GM12865 (cell line): ENCODE measurements around the gene DACT2.
"Not testable (repeated sequence)": the region's sequence is repeated elsewhere in the genome, so short reads cannot be mapped to it uniquely, and the experiment has no call there.

Experiments used
- DNase-seq: peaks from one replicate; pipeline ENCODE4 v3.0.0; 2010; ENCODE audit warnings: low read depth
- H3K4me3 ChIP-seq: 2 replicates; pipeline ENCODE4 v1.5.1; 2011; ENCODE audit warnings: mild to moderate bottlenecking, low read depth, low read length, control low read depth
- TF ChIP-seq, protein P1 (sequence below): IDR thresholded peaks from 2 replicates; pipeline ENCODE4 v1.5.1; 2011; ENCODE audit warnings: low read length, control low read depth, low read depth, inconsistent platforms; ENCODE audit not compliant: insufficient read depth; ENCODE audit errors: missing control alignments

Gene DACT2

DNA sequence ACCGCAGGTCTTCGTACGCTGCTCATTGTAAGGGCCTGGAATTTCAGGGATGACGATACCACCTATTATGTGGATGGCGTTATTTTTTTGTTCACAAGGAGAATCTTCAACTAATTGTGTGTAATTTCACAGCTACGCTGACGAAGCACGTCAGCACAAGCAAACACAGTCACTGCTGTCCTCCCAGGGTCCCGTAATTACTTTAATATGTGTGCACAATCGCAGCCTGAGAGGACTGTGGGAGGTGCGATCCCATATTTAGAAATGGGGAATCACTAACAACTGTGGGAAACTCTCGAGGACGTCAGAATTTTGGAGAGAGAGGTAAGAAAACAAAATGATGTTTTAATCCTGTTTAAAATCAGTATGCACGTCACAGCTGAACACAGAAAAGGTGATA is 40.2 kb upstream of the DACT2 start:
- H3K4me3 ChIP-seq: no peak overlapping the region
- TF ChIP-seq, protein P1, sequence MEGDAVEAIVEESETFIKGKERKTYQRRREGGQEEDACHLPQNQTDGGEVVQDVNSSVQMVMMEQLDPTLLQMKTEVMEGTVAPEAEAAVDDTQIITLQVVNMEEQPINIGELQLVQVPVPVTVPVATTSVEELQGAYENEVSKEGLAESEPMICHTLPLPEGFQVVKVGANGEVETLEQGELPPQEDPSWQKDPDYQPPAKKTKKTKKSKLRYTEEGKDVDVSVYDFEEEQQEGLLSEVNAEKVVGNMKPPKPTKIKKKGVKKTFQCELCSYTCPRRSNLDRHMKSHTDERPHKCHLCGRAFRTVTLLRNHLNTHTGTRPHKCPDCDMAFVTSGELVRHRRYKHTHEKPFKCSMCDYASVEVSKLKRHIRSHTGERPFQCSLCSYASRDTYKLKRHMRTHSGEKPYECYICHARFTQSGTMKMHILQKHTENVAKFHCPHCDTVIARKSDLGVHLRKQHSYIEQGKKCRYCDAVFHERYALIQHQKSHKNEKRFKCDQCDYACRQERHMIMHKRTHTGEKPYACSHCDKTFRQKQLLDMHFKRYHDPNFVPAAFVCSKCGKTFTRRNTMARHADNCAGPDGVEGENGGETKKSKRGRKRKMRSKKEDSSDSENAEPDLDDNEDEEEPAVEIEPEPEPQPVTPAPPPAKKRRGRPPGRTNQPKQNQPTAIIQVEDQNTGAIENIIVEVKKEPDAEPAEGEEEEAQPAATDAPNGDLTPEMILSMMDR: no peak
- no peak for DNase-seq

DNA sequence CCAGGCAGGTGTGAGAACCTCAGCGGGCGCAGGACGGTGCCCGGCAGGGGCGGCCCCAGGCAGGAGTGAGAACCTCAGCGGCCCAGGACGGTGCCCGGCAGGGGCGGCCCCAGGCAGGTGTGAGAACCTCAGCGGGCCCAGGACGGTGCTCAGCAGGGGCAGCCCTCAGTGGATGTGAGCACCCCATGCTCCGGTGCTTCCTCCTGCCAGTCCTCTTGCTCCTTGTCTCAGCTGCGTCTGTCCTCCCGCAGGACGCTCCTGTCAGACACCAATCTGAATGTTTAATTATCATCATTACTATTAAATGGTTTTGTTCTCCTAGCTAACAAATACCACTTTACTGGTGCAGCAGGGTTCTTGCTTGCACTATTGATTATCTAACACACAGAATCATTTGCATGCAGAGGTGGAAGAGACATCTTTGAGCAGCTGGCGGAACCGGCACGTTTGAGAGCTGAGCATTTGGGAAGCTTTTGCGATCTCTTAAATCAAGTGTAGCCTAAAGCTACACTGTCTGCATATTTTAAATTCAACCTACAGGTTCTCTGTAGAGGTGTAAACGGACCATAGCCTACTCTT is 39.4 kb upstream of the DACT2 start:
- TF ChIP-seq, protein P1: no peak
- no peak overlapping the region for H3K4me3 ChIP-seq
- no peak for DNase-seq

DNA sequence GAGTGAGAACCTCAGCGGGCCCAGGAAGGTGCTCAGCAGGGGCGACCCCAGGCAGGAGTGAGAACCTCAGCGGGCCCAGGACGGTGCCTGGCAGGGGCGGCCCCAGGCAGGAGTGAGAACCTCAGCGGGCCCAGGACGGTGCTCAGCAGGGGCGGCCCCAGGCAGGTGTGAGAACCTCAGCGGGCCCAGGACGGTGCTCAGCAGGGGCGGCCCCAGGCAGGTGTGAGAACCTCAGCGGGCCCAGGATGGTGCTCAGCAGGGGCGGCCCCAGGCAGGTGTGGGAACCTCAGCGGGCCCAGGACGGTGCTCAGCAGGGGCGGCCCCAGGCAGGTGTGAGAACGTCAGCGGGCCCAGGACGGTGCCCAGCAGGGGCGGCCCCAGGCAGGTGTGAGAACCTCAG is 37.3 kb upstream of the DACT2 start:
- not testable (repeated sequence) for H3K4me3 ChIP-seq, DNase-seq

DNA sequence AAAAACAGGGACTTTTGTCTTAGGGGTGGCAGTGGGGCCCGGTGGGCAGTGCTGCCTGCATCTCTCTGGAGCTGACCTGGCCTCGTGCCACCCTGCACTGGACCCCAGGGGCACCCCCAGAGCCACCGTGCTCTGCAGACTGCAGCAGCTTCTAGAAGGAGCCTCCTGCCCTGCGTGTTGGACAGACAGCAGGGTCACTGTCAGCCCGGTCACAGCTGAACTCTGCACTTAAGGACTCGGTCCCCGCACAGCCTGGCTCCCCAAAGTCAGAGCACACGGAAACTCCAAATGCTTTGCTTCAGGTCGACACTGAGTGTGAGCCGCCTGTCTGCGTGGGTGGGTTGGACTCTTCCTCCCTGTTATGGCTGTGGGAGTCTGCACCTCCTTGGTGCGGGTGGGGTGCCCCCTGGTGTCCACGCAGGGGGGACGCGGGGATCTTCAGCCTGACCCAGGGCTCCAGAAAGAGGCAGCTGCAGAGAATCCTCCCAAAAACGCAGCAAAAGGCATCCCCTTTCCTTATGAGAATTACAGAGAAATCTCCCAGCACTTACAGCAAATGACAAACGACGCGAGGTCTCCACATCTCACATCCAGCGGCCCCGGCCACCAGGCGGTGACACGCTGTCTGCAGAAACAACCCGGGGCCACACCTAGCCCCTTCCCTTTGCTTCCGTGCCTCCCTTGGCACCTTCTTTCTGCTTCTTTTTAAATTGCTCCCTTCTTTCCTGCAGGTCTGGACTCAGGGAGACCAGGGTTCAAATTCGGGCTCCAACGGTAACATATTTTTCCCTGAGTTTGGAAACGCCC is 36.3 kb upstream of the DACT2 start:
- no peak for DNase-seq
- H3K4me3 ChIP-seq: no peak overlapping the region
- TF ChIP-seq, protein P1: no peak

DNA sequence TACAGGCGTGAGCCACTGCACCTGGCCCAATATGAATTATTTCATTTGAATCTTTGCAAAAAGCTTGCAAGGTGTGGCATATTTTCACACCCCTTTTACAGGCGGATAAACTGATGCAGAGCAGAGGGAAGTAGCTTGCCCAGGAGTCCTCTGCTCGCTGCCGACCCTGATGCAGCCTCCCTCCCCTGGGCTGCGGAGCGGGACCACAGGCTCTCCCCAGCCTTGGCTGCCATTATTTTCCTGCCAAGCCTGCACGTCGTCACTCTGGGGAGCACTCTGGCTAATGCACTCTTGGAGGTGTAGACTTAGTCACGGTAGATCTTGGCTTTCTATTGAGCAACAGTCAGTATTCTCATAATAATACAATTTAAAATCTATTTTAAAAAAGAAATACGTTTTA is 34.8 kb upstream of the DACT2 start:
- TF ChIP-seq, protein P1: no peak
- no peak overlapping the region for H3K4me3 ChIP-seq
- DNase-seq: no peak

DNA sequence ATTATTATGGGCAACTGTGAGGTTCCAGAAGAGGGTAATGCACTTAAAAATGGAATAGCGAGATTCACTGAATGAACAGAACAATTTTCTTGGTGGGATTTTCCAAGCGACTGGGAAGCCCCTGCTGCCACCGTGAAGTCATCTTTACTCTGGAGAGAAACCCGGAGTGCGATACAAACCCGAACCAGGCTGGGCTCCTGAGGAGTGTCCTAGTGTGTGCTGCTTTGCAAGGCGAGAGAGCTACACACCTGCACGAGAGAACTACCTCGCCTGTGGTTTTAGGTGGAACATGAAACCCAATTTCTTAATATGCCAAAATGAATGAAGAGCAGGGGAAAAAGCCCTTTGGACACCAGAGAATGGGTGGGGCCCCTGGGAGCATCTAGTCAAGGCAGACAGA is 33.5 kb upstream of the DACT2 start:
- DNase-seq: no peak
- no peak overlapping the region for H3K4me3 ChIP-seq
- TF ChIP-seq, protein P1: no peak

DNA sequence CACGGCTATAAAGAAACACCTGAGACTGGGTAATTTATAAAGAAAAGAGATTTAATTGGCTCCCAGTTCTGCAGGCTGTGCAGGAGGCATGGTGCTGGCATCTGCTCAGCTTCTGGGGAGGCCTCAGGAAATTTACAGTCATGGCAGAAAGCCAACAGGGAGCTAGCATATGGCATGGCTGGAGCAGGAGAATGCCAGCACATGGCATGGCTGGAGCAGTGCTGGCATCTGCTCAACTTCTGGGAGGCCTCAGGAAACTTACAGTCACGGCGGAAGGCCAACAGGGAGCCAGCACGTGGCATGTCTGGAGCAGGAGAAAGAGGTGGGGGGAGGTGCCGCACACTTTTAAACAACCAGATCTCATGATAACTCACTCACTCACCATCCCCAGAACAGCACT is 32.5 kb upstream of the DACT2 start:
- DNase-seq: no peak
- no peak overlapping the region for H3K4me3 ChIP-seq
- TF ChIP-seq, protein P1: no peak
